GM12891 (cell line): ENCODE results near the gene LIMK1.

Source experiments
- DNase-seq: peaks from one replicate; pipeline ENCODE4 v3.0.0; 2011; ENCODE audit warnings: low spot score; ENCODE audit not compliant: insufficient read length
- FAIRE-seq: peaks from 2 replicates; lab custom pipeline; 2011; peaks lifted over from hg19 to GRCh38; lab: Jason Lieb, UNC
- PAX5 ChIP-seq: IDR thresholded peaks from 2 replicates; pipeline ENCODE4 v1.6.1; 2011; ENCODE audit warnings: low read length, moderate library complexity, mild to moderate bottlenecking; ENCODE audit not compliant: insufficient read depth, severe bottlenecking
- POLR2A ChIP-seq: IDR thresholded peaks from 2 replicates; pipeline ENCODE4 v1.6.1; 2011; ENCODE audit warnings: low read depth, low read length, control low read depth
- POLR2AphosphoS5 ChIP-seq: IDR thresholded peaks from 2 replicates; pipeline ENCODE4 v1.6.1; 2011; ENCODE audit warnings: low read depth, low read length, control low read depth
- POU2F2 ChIP-seq: IDR thresholded peaks from 2 replicates; pipeline ENCODE4 v1.6.1; 2011; ENCODE audit warnings: low read depth, mild to moderate bottlenecking, control low read depth, low read length, moderate library complexity
- SPI1 ChIP-seq: IDR thresholded peaks from 2 replicates; pipeline ENCODE4 v1.6.1; 2011; ENCODE audit warnings: low read depth, low read length, control low read depth
- TAF1 ChIP-seq: IDR thresholded peaks from 2 replicates; pipeline ENCODE4 v1.6.1; 2011; ENCODE audit warnings: low read depth, low read length, control low read depth

LIMK1 gene

GRCh38 chr7:74138945-74139843, 55.6 kb downstream of the LIMK1 start:
- DNase-seq: no peak
- FAIRE-seq: no peak
- TF ChIP-seq POU2F2 (no peak), POLR2AphosphoS5 (no peak), SPI1 (no peak), PAX5 (no peak), TAF1 (no peak), POLR2A (no peak)

- FAIRE-seq (no peak), DNase-seq (no peak)
- no peak for TF ChIP-seq POLR2AphosphoS5
- TF ChIP-seq POU2F2: no peak
- TF ChIP-seq PAX5: no peak
- TF ChIP-seq TAF1: no peak
- no peak for TF ChIP-seq SPI1
- TF ChIP-seq POLR2A: no peak
Observed at GRCh38 chr7:74141705-74142104, 58.1 kb downstream of the LIMK1 start.

- TF ChIP-seq POLR2AphosphoS5: no peak
- no peak for TF ChIP-seq TAF1
- TF ChIP-seq SPI1: no peak
- no peak for TF ChIP-seq POU2F2
- TF ChIP-seq PAX5: no peak
- no peak for TF ChIP-seq POLR2A
- no peak for FAIRE-seq
- no peak for DNase-seq
Observed at GRCh38 chr7:74143383-74143782, 59.8 kb downstream of the LIMK1 start.

GRCh38 chr7:74148491-74148890, 64.9 kb downstream of the LIMK1 start:
- DNase-seq (no peak), FAIRE-seq (no peak)
- no peak for TF ChIP-seq POLR2AphosphoS5

- FAIRE-seq: no peak
- TF ChIP-seq PAX5: no peak
- TF ChIP-seq SPI1: no peak
- TF ChIP-seq POU2F2: no peak
- no peak for TF ChIP-seq POLR2A
- no peak for TF ChIP-seq TAF1
- no peak for TF ChIP-seq POLR2AphosphoS5
- no peak for DNase-seq
Observed at GRCh38 chr7:74149071-74149470, 65.5 kb downstream of the LIMK1 start.

- DNase-seq: no peak
- TF ChIP-seq POU2F2 (no peak), POLR2A (no peak), PAX5 (no peak), POLR2AphosphoS5 (no peak), TAF1 (no peak)
- FAIRE-seq: no peak
Observed at GRCh38 chr7:74149603-74150002, 66.0 kb downstream of the LIMK1 start.

GRCh38 chr7:74153736-74154135, 70.1 kb downstream of the LIMK1 start:
- FAIRE-seq (no peak), DNase-seq (no peak)
- TF ChIP-seq POLR2AphosphoS5: no peak
- TF ChIP-seq PAX5: no peak
- no peak for TF ChIP-seq TAF1
- TF ChIP-seq POLR2A: no peak
- no peak for TF ChIP-seq POU2F2
- TF ChIP-seq SPI1: no peak

- FAIRE-seq: no peak
- DNase-seq: no peak
Observed at GRCh38 chr7:74155810-74156395, 72.3 kb downstream of the LIMK1 start.

GRCh38 chr7:74157605-74158004, 74.0 kb downstream of the LIMK1 start:
- no peak for DNase-seq
- no peak for FAIRE-seq
- TF ChIP-seq SPI1 (no peak), PAX5 (no peak)

More at GRCh38 chr7:74155810-74156395, 72.3 kb downstream of the LIMK1 start:
- no peak for TF ChIP-seq POU2F2
- no peak for TF ChIP-seq TAF1
- no peak for TF ChIP-seq PAX5
- no peak for TF ChIP-seq POLR2A
- no peak for TF ChIP-seq SPI1
- TF ChIP-seq POLR2AphosphoS5: no peak

- no peak for FAIRE-seq
- TF ChIP-seq TAF1: no peak
- TF ChIP-seq POU2F2: no peak
- no peak for TF ChIP-seq POLR2AphosphoS5
- TF ChIP-seq SPI1: no peak
- no peak for TF ChIP-seq PAX5
- TF ChIP-seq POLR2A: no peak
- DNase-seq: no peak
Observed at GRCh38 chr7:74164985-74165456, 81.4 kb downstream of the LIMK1 start.
